ENCODE measurements around the gene CST8.
"Not testable (repeated sequence)": the region's sequence is repeated elsewhere in the genome, so short reads cannot be mapped to it uniquely, and the experiment has no call there.

The CST8 gene, protein sequence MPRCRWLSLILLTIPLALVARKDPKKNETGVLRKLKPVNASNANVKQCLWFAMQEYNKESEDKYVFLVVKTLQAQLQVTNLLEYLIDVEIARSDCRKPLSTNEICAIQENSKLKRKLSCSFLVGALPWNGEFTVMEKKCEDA

DNA sequence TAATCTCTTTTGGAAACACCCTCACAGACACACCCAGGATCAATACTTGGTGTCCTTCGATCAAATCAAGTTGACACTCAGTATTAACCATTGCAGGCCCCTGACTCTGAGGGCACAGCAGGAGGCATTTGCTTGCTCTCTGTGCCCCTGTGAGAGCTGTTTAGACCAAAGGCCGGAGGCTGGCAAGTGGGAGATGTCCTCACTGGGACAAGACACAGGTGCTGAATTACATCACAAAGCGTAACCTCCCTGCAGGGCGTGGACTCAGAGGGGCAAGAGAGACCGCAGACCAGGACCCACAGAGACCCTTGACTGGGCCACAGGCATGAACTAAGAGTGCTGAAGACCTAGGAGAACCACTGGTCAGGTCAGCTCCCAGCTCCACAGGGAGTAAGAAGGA lies at the start of gene CST8:
CST8 (plus strand) TSS at position 301 of the 400 bp plus-strand sequence. CDS start 551 bp downstream, outside the sequence.
- no peak for DNase-seq

DNA sequence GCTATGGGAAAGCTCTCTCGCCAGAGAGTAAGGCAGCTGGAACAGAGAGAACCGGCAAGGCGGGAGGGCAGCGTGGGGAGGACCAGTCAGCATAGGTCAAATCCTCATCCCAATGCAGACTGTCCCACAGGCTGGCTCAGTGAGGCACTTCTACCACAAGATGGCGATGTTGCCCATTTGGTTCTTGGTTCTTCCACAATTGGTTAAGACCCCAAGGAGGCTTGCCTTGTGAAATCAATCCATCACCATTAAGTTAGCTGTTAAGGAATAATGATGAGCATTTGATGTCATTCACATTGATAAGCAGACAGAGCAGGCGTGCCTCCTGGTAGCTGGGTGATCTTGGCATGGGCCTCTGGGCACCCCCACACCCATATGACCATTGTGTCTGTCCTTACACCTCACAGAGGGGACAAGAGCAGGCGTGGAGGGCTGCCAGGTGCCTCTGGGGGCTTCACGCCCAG lies 49.0 kb upstream of the CST8 start:
- peak; percentile 95 for DNase-seq

DNA sequence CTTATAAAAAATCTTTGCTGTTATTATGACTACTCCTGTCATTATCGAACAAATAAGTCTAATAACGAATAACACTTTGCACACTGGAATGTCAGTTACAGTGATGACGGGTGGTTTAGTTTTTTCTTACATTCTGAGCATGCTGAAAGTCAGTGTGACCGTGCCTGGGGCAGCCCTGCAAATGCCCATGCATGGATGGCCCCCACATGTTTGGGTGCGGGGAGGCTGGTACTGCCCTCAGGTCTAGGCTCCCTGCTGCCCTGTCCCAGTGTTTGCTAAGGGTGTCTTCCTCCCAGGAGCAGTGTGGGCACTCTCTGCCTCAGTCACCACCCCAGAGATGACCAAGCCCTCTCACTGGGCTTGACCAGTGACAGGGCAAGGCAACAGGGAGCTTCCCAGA lies 48.5 kb upstream of the CST8 start:
- no peak for DNase-seq

DNA sequence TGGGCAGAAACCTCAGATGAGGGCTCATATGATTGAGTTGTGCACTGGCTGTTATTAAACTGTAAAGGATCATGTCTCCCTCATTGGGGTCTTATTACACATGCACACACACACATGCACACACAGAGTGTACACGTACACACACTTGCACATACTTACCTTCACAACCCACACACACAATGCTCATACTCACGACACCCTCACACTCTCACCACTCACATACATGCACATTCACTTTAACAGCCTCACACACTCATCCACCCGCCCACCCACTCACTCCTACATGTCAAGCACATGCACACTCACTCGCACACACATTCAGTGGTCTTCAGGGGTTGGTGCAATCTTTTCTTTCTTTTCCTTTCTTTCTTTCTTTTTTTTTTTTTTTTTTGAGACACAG lies 46.1 kb upstream of the CST8 start:
- DNase-seq: no peak

DNA sequence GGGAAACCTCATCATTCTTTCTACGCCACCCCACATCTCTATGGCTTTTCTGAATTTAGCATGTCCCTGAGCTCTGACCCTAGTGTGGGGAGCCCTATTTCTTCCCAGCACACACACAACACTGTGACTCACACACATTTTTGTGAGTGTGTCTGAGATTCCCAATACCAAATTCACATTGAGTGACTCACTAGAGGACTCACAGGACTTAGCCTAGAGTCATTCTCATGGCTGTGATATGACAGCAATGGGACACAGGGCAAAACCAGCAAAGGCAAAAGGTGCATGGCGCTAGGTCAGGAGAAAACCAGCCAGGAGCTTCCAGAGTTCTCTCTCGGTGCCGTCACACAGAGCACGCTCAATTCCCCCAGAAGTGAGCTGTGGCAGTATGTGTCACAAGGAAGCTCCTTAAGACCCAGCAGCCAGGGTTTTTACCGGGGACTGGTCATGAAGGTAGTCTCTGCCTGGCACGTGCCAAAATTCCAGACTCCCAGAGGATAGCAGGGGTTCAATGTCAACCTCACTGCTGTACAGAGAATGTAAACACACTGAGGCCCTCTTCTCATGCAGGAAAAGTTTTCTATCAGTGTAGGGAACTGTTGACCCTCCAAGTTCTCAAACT lies 45.2 kb upstream of the CST8 start:
- no peak for DNase-seq

DNA sequence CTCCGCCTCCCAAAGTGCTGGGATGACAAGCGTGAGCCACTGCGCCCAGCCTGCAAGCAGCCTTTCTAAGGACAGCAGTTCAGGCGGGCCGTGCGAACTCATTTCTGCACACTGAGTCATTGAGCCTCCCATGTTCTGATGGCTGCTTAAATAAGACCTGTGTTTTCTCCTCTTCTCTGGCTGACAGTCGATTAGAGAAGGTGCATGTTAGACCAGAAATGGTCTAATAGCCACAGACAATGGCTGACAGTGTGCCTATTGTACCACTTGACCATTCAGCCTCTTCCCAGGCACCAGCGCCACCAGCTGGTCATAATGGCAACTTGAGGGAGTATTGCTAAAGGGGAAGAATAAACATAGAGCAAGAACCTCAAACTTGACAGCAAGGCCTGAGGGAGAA lies 44.4 kb upstream of the CST8 start:
- peak; percentile 66 for DNase-seq

DNA sequence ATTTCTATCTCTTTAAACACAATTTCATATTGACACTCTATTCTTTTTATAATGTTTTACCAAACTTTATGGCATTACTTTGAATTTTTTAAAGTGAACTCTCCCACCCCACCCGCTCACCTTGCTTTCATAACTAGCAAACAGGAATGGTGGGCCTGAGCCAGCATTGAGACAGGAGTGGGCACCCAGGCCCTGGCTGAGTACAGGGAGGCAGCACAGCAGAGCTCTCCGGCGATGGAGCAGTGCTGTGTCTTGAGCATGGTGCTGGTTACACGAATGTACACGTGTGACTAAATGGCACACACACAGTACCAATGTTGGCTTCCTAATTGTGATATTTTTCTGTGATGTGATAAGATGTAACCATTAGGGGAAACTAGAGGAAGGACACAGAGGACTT lies 42.8 kb upstream of the CST8 start:
- no peak for DNase-seq

DNA sequence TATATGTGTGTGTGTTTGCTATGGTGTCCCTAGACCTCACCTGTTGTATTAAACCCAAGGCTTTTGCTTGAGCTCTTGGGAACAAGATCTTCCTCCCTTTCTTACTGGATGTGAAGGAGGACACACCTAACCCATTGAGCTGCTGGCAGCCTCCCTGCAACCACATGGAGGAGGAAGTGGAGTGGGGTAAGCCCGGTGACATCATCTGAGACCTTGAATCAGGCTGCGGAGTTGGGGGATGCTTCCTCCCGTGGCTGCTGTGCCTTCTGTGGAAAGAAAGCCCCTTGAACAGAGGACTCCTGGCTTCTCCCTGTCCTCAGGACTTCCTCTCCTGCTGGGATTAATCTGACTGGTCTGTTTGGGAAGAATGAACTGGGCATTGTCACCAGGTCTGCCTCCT lies 41.5 kb upstream of the CST8 start:
- no peak for DNase-seq

DNA sequence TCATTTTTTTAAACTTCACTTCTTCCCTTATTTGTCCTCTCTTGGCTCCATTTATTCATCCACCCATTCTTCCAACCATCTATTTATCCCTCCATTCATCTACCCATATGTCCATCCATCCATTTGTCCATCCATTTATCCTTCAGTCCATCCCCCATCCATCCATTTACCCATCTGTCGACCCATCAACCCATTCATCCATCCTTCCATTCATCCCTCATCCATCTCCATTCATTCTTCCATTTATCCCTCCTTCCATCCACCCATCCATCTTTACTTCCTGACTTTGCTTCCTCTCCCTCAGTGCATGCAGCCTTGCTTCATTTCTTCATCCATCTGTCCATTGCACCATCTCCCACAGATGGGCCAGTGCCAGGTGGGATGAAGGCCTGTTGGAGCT lies 40.0 kb upstream of the CST8 start:
- DNase-seq: no peak

DNA sequence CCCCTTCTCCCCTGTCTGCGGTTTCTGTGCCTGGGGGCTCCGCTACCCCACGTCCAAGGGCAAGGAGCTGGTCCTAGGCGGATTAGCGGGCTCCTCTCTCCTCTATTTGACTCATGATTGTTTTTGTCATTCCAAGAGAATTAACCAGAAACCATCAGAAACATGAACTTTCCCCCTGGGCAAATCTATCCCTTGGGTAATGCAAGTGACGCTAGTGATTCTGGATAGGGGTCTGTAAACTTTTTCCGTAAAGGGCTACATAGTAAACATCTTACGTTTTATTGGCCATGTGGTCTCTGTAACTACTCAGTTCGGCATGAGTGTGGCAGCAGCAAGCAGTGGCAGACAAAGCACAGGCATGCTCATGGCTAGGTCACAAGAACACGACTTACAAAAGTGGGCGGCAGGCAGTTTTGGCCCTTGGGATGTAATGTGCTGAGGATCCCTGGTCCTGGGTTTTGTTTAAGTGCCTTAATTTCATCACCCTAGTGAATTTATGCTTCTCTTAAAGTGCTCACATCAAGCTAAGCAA lies 38.9 kb upstream of the CST8 start:
- no peak for DNase-seq

DNA sequence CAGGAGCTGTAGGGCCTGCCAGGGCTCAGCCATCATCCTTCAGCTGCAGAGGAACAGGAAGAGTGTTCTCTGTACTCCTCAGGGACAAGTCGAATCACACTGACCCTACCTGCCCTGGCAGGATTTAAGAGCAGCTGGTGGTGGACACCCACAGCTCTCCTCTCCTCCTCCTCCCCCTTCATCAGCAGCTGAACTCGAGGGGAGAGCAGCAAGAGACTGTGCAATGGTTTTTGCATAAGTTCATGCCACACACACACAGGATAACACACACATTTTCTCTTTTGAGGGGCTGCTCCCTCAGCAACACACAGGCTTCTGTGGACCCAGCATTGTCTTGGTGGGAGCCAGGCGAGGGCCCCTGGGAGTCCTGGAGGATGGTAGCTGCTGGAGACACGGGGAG lies 38.1 kb upstream of the CST8 start, which contains the start of gene CST11:
CST11 (minus strand) TSS at position 101 of the 400 bp plus-strand sequence; CDS start at position 36, 65 bp downstream.
- DNase-seq: no peak

DNA sequence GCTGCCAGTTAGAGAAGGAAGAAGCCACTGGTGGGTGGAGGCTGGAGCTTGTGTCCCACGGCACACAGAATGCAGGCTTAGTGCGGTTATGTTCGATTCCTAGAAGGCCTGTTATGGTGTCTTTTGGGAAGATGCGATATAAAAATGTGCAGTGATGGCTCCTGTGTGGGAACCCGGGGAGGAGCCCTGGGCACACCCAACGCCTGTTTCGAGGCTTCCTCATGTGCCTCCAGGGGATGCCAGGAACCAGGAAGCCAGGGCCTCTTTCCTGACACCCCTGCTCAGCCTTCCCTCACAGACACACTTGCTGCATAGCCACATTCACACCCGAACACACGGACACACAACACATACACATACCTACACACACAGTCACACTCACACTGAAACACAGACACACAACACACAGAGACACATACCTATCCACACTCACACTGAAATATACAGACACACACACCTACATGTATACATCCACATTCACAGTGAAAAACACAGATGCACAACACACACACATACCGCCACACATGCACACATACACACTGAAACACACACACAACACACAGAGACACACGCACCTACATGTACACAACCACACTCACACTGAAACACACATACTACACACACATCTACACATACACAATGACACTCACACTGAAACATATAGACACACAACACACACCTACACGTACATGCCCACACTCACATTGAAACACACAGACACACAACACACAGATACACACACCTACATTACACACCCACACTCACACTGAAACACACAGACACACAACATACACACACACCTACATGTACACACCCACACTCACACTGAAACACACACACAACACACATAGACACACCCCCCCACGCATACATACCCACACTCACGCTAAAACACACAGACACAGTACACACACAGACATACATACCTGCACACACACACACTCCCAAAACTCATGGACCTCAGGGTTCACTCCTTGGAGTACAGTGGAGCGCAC lies 37.1 kb upstream of the CST8 start:
- DNase-seq: no peak

DNA sequence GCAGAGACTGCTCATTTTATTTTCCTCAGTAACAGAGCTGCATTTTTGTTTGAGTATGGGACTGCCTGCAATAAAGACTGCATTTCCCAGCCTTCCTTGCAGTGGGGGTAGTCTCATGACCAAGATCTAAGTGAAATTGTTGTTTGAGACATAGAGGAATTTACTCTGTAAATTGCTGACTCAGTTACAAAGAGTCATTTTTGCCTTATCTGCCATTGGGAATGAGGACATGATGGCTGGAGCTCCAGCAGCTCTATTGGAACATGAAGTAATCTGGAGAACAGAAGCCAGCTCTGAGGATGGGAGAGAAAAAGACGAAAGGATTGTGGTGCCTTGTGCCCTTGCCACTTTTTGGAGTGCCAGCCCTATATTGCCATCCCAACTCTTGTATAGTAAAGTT lies 36.1 kb upstream of the CST8 start:
- DNase-seq: no peak

DNA sequence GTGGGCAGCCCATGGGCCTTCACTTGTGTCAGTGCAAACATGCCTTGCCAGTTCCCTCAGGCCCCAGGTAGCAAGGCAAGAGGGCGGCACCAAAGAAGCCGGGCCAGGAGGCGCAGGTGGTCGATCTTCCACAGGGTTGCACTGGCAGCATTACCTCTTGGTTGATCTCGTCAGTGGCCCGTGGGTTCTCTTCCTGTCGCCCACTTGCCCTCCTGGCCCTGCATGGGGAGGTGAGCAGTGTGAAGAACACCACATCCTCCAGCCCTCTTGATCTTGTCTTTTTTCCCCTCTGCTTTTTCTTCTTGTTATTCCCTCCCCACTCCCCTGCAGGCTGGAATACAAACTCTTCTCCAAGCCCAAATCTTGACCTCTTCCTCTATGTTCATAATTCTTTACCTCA lies 35.3 kb upstream of the CST8 start:
- no peak for DNase-seq

DNA sequence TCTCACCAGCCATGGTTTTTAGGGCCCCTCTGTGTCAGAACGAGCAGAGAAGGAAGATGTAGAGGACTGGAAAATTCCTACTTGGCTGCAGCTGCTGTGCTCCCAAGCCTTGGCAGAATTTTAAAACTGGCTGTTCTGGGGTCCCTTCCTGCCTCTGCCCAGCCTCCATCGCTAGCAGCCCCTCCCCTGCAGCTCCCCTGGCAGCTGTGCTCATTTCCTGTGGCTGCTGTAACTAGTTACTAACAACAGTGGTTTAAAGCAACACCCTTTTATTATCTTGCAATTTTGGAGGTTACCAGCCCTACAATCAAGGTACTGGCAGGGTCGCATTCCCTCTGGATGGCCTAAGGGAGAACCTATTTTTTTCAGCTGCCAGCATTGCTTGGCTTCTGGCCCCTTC lies 34.5 kb upstream of the CST8 start:
- DNase-seq: no peak

DNA sequence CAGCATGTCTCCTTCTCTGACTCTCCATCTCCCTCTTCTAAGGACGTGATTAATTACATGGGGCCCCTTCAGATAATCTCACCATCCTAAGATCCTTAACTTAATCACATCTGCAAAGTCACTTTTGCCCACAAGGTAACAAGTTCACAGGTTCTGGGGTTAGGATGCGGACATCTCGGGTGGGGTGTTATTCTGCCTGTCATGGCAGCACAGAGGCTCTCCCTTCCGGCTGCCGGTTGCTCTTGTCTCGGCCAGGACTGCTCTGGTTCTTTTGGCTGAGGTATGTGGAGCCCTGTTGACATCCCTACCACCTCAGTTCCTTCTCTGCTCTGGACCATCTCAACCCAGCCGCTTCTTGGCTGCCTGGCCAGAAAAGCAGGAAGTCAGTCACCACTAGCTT lies 34.0 kb upstream of the CST8 start:
- no peak for DNase-seq

DNA sequence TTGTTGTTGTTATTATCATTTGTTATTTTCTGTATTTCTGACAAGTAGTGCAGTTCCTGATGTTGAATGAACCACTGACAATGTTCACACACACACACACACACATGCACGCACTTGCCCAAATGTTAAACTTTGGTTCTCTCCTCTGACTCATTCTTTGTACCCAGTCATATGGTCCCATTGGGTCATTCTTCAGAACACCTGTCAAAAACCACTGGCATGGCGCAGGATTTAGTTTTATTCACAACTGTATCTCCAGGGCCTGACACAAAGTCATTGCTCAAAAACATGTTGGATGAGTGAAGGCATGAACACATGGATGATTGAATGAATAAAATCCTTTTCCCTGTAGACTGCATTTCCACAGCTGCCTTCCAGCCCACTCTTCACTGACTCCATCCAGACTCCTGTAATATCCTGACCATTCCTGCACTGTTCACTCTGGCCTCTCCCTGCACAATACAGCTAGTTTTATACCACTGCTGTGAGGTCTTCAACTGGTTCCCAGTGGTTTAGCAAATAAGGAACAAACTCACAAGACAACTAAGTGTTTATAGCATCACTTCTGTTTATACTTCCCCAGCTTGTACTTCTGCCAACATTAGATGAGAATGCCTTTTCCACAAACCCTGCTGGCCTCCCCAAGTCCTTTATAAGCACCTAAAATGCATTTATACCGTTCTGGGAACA lies 31.3 kb upstream of the CST8 start:
- no peak for DNase-seq

DNA sequence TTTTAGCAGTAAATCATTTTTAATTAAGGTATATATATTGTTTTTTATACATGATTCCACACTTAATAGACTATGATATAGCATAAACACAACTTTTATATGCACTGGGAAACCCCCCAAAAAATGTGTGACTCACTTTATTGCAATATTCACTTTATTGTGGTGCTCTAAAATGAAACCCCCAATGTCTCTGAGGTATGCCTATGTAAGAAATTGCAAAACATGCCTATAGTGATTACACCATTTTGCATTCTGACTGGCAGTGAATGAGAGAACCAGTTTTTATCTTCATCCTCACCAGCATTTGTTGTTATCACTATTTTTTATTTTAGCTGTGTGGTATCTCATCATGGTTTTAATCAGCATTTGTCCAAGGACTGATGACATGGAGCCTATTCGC lies 29.7 kb upstream of the CST8 start:
- no peak for DNase-seq

DNA sequence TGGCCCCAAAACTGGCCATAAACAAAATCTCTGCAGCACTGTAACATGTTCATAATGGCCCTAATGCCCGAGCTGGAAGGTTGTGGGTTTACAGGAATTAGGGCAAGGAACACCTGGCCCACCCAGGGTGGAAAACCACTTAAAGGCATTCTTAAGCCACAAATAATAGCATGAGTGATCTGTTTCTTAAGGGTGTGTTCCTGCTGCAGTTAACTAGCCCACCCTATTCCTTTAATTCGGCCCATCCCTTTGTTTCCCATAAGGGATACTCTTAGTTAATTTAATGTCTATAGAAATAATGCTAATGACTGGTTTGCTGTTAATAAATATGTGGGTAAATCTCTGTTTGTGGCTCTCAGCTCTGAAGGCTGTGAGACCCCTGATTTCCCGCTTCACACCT lies 24.0 kb upstream of the CST8 start:
- not testable (repeated sequence) for DNase-seq

DNA sequence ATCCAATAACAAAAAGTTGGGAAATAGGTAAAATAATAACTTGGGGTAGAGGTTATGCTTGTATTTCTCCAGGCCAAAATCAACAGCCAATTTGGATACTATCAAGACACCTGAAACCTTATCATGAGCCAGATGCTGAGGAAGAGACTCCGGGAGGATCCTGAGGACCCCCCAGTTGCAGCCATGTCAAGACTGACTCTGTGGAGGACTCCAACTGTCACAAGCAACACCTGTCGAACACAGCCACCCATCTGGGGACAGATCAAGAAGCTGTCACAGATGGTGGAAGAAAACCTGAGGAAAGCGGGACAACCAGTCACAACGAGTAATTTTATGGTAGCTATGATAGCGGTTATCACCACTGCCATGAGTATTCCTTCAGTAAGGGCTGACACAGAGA lies 18.6 kb upstream of the CST8 start:
- DNase-seq: not testable (repeated sequence)

DNA sequence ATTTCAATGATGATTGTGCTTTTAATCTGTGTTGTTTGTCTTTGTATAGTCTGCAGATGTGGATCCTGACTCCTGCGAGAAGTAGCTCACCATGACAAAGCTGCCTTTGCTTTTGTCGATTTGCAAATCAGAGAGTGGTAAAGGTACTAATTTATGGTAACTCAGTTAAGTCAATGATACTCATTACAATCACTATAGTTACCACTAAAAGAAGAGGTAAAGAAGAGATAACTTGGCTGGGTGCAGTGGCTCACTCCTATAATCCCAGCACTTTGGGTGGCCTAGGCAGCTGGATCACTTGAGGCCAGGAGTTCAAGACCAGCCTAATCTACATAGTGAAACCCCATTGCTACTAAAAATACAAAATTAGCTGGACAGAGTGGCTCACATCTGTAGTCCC lies 17.6 kb upstream of the CST8 start:
- DNase-seq: not testable (repeated sequence)

DNA sequence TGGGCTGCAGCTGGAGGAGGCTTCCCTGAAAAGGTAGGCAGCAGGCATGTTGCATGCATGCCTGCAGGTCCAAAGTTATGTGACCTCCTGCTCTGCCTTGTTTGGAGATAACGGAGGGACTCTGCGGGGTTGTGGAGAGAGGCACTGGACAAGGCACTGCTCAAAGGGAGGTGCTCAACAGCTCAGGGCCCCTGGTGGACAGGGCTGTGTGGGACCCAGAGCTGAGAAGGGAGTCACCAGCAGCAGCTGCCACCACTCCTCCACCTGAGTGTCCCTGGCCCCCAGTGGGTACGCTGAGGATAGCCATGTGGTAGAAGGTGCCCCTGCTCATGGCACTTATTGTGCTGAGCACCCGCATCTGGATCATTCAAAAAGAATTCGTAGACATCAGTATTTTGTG lies 15.5 kb upstream of the CST8 start:
- DNase-seq: no peak

Data from eye (tissue), 1 donor.